Hematopoietic multipotent progenitor cell (in vitro differentiated cells): ENCODE results near the gene CTRB2. TPM values are rescaled to one million over a fixed set of nuclear protein-coding genes. Genes with fewer than 3 reads are reported as not detected.

ENCODE experiments used
- DNase-seq, 3 donors: peaks; one replicate each; pipeline ENCODE4 v3.0.0-alpha.2; 2011 to 2015; ENCODE audit warnings: low read depth in 2 of 3, low spot score in 2 of 3
- total RNA-seq: library from RNA; depleted of rRNA; stranded (reverse); fragments of >200 nt; gene quantifications from one replicate; pipeline ENCODE4 v1.2.3, GENCODE V29; 2012

Gene CTRB2
- total RNA-seq, 1 donor, result not detected

GRCh38 chr16:75181630-75182029, 25.3 kb downstream of the CTRB2 start:
- peak in 1 of 3 donors; percentile 48 for DNase-seq

GRCh38 chr16:75179208-75179607, 27.8 kb downstream of the CTRB2 start:
- DNase-seq, result no peak

GRCh38 chr16:75176926-75177325, 30.0 kb downstream of the CTRB2 start:
- no peak for DNase-seq

GRCh38 chr16:75175074-75175473, 31.9 kb downstream of the CTRB2 start:
- DNase-seq, result no peak

- no peak for DNase-seq
Observed at GRCh38 chr16:75172578-75172977, 34.4 kb downstream of the CTRB2 start.

GRCh38 chr16:75169899-75170405, 37.0 kb downstream of the CTRB2 start:
- no peak for DNase-seq

- no peak for DNase-seq
Observed at GRCh38 chr16:75160386-75160785, 46.6 kb downstream of the CTRB2 start.

Other genes starting within 250 kb of the CTRB2 start
- 44.2 TPM for gene WDR59, start 222.0 kb downstream of the CTRB2 start, total RNA-seq
- gene ZNRF1, start 208.1 kb downstream of the CTRB2 start, total RNA-seq, result 89.4 TPM
- 1.3 TPM for gene LDHD, start 90.4 kb downstream of the CTRB2 start, total RNA-seq
- gene ZFP1, start 58.6 kb downstream of the CTRB2 start, total RNA-seq, result 7.0 TPM
- not detected for gene CTRB1, start 11.8 kb upstream of the CTRB2 start, total RNA-seq
- gene BCAR1, start 44.5 kb upstream of the CTRB2 start, total RNA-seq, result under 0.01 TPM
- gene CFDP1, start 226.3 kb upstream of the CTRB2 start, total RNA-seq, result 10.8 TPM